ENCODE measurements around the gene COL23A1.
"Not testable (repeated sequence)": the region's sequence is repeated elsewhere in the genome, so short reads cannot be mapped to it uniquely, and the experiment has no call there.

Gene COL23A1

GRCh38 chr5:178201221-178201926, 388.8 kb downstream of the COL23A1 start:
- no peak for DNase-seq

GRCh38 chr5:178199581-178200434, 390.4 kb downstream of the COL23A1 start:
- no peak for DNase-seq

DNA sequence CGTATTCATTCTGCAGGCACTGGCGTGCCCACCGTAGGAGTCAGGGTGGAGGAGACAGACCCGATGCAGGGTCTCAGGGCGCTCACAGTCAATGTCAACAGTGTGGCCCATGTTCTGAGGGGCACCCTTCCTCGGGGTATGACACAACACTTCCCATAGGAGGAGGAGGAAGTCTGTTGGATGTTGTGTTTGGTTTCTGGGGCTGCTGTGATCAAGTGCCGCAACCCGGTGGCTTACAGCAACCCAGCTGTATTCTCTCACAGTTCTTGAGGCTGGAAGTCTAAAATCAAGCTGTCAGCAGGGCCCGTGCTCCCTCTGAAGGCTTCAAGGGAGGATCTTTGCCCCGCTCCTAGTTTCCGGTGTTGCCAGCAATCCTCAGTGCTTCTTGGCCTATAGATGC, 391.5 kb downstream of the COL23A1 start:
- DNase-seq: no peak

- DNase-seq: not testable (repeated sequence)
Observed at GRCh38 chr5:178198151-178198550, 392.0 kb downstream of the COL23A1 start.

- no peak for DNase-seq
Observed at GRCh38 chr5:178196986-178197385, 393.2 kb downstream of the COL23A1 start.

- no peak for DNase-seq
Observed at GRCh38 chr5:178196281-178196812, 393.8 kb downstream of the COL23A1 start.

- DNase-seq: no peak
Observed at GRCh38 chr5:178194026-178194425, 396.2 kb downstream of the COL23A1 start.

DNA sequence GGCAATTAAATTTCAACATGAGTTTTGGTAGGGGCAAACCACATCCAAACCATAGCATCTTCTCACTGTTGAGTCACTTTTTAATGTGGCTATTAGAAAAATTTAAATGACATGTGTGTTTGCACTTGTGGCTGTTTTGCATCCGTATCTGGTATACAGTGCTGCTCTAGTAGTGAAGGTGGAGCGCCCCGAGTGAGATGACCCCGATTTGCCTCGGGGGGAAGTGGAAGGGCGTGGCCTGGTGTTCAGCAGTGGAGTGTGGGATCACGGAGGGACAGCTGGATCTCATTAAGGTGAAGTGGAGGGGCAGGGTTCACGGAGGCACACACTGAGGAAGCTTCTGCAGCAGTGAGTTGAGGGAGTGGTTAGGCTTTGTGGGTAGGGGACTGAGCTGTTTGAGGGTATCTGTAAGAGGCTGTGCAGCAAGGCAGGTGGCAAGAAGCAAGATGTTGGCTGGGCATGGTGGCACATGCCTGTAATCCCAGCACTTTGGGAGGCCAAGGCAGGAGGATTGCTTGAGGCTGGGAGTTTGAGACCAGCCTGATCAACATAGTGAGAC, 396.9 kb downstream of the COL23A1 start:
- DNase-seq: no peak

DNA sequence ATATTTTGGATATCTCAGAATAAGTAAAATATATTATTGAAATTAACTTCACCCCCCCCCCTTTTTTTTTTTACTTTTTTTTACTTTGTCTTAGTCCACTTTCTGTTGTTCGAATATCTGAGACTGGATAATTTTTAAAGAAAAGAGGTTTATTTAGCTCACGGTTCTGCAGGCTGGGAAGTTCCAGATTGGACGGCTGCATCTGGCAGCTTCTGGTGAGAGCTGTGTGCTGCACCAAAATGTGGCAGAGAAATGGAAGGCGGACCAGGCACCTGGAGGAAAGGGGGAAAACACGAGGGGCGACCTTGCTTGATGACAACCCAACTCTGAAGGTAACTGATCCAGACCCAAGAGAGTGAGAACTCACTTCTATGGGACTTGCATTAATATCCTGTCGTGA, 397.4 kb downstream of the COL23A1 start:
- no peak for DNase-seq

GRCh38 chr5:178192244-178192643, 397.9 kb downstream of the COL23A1 start:
- DNase-seq: no peak

GRCh38 chr5:178191661-178192060, 398.5 kb downstream of the COL23A1 start:
- DNase-seq: no peak

DNA sequence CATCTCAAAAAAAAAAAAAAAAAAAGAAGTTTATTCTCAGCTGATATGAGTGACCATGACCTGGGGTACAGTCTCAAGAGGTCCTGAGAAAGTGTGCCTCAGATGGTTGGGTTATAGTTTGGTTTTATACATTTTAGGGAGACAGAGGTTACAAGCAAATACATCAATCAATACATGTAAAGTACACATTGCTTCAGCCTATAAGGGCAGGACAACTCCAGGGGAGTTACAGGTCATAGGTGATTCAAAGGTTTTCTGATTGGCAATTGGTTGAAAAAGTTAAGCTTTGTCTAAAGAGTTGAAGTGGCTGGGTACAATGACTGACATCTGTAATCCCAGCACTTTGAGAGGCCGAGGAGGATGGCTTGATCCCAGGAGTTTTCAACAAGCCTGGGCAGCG, 400.8 kb downstream of the COL23A1 start:
- DNase-seq: no peak
